HG03432 (cell line): Measurements from ENCODE around the gene CDH24.

Experiments
- ATAC-seq: cut with Tn5 transposase; IDR thresholded peaks from one replicate; pipeline ENCODE4 v1.9.1; 2021; ENCODE audit warnings: mild to moderate bottlenecking, moderate library complexity; ENCODE audit not compliant: unreplicated experiment

The CDH24 gene

DNA sequence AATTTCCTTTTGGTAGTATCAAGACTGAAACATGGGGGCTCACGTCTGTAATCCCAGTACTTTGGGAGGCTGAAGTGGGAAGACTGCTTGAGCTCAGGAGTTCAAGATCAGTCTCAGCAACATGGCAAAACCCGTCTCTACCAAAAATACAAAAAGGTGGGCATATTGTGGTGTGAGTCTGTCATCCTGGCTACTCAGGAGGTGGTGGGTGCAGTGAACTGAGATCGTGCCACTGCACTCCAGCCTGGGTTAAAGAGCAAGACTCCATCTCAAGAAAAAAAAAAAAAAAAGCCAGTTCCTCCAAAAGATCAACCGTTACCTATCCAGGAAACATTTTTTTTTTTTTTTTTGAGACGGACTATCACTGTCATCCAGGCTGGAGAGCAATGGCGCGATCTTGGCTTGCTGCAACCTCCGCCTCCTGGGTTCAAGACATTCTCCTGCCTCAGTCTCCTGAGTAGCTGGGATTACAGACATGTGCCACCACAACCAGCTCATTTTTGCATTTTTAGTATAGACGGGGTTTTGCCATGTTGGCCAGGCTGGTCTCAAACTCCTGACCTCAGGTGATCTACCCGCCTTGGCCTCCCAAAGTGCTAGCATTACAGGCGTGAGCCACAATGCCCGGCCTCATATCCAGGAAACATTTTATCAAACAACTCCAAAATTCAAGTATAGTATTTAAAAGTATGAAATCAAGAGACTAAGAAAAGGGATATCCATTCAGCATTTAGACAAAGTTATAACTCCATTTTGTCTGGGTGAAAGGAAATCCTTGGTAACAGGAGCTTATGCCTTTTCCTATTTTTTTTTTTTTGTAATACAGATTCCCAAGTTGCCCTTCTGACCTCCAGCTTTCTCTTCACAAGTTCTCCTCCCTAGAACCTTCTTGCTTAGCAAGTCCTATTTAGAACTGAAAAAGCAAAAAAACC, 34.2 kb upstream of the CDH24 start:
- ATAC-seq = no peak

DNA sequence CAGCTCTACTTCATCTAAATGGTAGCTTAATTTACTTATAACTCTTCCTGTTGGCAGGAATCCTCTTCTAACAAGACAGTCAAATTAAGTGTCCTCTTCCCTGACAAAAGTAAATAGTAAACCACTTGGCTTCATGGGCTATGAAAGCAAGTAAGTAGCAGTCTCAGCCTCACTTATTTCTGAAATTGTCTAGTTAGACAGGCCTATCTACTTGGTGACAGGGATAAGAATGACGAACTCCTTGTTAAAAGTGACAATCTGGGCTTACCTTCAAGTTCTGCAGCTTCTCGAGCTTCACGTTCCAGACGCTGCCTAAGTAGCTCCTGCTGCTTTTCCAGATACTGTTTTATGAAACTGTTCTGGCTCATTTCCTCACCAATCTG, 32.9 kb upstream of the CDH24 start:
- ATAC-seq = no peak

DNA sequence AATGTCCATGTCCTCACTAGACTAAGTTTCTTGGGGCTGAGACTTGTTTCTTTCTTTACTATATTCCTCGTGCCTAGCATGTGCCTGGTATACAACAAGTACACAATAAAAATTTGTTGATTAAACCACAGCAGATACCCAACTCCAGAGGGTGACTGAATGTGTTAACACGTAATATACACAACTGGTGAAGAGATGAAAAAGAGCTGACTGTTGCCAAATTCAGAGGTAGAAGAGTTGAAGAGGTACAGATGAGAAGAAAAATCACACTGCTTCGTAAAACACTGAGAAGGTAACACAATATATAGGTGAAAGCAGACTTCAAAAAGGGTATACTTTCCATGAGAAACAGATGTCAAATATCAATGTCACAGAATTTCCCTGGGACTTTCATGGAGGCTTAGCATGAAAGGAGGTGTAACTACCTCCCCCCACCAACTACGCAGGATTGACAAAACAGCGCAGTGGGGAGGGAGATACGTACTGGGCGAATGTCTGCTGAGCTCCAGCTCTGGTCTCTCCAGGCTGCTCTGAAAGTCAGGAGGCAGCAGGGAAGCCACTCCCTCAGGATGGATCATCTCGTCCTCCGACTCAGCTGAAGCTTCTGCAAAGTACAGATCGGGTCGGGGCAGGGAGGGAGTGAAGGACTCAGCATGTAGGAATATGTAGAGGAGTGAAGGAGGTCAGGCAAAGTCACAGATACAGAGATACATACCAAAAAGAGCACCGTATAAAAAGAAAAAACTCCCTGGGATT, 32.4 kb upstream of the CDH24 start:
- ATAC-seq = no peak

DNA sequence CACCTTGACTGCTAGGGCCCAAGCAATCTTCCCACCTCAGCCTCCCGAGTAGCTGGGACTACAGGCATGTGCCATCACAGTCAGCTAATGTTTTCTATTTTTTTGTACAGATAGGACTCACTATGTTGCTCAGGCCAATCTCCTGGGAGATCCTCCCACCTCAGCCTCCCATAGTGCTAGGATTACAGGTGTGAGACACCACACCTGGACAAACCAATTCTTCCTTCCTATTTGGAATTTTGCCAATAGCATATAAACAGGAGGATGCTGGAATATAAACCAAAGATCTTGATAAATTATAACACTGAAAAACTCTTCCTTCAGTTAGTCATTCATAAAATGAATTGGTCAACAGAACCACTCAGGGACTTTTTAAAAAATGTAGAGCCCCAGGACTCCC, 29.2 kb upstream of the CDH24 start:
- ATAC-seq = no peak

DNA sequence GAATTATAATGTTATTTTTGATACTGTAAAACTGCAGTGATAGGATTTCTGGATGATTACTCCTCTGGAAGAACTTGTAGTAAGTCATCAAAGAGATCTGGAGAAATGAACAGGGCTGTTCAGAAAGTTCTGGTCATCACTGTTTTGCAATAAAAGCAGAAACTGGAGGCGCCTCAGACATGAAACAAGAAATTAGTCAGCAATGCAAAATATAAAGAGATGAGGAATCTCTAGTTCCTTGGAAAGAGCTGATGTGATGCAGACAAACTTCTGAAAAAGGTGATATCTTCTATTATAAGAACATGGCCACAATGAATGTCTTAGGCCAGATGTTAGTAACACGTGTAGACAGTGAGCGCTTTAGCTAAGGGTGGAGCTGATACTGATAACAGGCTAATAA, 28.1 kb upstream of the CDH24 start:
- no peak for ATAC-seq

DNA sequence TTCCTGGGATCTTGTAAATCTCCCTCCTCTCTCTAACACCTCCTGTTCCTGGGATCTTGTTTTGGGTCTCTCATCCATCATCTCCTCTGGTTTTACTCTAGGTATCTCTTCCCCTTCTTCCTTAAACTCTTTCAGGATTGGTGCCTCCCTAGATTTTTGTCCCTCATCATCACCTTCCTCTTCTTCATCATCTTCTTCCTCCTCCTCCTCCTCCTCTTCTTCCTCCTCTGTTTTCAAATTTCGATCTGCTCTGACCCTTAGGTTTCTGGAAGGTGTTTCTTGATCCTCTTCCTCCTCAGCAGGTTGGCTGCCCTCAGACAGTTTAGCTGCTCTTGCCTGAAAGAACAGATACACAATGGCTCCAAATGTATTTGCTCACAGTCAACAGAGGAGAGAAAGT, 23.2 kb upstream of the CDH24 start:
- no peak for ATAC-seq

DNA sequence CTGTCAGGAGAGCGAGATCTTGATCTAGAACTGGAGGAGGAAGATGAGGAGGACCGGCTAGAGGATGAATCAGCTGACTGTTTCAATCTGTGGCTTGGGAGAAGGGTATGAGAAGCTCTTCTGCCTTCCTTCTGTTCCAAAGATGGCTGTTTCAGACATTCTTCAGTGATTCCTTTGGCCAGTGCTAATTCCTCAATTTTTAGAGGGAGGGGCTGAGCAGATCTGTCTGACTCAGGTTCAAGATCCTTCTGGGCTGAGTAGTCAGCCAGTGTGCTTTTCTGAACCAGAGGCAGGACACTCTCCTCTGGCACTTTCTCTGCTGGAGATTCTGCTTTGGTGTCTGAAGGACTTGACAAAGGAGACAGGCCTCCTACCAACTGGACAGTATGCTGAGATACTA, 22.4 kb upstream of the CDH24 start:
- ATAC-seq = no peak

DNA sequence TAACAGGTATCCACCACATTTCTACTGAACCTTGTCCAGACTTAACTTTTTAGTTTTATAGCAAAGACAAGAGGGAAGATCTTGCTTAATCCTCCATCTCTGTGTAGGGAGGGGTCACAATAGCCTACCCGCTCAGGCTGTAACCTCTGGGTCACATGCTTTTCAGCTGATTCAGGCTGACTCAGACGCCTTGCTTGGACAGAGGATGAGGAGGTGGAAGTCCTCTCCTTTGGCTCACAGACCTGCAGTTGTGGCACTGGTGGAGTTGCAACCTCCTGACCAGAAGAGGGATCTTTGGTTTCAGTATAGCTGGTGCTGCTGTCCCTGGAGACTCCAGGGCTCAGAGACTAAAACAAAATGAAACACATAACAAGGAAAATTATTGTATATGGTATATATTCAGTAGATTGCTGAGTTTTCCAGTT, 21.4 kb upstream of the CDH24 start:
- ATAC-seq = no peak

DNA sequence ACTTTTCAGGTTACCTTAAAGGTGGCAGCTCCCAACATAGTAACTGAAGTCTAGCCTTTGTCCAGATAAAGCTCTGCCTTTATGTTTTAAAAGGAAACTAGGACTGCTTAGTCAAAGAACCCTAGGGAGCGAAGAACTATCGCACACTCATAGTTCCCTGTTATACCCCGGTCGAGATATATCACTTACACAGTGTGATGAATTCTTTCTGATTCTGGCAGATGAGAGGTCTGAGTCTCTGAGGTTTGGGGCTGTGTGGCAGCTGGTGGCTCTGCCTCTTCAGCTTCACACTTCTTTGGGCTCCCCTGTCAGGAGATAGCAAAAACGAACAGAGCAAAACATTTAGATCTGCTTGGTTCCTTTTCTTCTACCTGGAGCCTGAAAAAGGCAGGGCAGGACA, 20.6 kb upstream of the CDH24 start:
- ATAC-seq = no peak

DNA sequence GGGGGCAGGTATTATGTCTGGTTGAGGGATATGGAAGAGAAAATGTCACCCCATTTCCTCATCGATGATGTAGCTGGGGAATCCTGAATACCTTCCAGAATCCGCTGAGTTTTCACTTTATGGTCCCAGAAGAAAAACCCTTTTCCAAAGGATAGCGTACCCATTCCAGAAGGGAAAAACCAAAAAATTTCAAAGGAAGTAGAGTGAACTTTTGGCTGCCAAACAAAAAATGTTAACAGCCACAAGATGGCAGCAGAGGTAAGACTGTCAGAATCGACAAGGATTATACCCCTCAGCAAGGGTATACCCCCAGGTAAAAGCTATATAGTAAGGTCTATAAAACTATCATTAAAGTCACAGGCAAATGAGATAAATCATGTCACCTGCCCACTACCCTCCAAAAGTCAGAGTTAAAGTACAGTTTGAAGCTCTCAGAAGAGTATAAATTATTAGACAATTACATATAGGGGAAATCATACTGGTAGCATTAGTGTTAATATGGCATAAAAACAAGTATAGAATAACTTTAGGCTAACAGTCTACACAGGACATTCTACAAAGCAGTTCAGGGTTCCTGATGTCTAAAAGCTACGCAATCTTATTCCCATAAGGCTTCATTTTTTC, 19.6 kb upstream of the CDH24 start:
- no peak for ATAC-seq

DNA sequence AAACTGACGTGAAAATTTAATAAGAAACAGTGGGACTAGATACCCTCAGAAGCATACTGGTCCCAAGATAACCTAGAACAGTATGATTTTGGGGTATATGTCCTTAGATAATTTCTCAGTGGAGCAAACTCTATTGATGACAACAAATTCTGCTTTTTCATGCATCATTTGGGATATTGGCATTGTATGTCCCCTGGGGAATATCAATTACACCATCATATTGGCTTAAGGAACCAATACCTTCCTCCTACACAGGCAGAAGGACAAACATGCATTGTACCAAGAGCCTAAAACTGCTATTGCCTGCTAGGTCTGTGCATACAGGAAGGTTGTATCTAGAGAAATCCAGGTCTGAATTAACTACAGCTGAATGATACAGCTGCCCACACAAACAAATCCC, 17.6 kb upstream of the CDH24 start:
- ATAC-seq = no peak

DNA sequence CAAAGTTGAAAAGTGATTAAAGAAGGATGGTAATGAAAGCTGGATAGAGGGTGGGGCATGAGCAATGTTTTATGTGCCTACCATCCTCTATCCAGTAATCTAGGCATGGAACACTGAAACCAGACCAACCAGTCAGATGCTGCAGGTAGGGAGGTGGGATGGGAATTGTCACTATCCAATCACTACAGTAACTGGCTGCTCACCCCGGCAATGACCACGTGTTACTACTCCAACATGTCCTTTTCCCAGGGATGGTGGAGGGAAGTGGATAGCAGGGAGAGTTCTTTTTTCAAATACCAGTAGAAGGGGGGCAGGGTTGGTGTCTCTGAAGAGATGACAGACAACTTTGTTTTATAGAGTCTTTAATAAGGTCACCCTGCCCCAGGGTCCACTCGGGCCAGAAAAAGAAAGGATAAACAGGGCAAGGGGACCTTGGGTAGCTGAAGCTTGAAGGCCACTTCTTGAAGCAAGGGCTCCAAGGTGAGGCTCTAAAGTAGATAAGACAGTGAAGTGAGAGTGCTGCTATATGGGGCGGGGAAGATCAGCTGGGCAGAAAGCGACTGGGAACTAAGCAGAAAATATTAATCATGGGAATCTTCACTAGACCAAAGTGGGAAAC, 14.7 kb upstream of the CDH24 start:
- ATAC-seq = no peak

DNA sequence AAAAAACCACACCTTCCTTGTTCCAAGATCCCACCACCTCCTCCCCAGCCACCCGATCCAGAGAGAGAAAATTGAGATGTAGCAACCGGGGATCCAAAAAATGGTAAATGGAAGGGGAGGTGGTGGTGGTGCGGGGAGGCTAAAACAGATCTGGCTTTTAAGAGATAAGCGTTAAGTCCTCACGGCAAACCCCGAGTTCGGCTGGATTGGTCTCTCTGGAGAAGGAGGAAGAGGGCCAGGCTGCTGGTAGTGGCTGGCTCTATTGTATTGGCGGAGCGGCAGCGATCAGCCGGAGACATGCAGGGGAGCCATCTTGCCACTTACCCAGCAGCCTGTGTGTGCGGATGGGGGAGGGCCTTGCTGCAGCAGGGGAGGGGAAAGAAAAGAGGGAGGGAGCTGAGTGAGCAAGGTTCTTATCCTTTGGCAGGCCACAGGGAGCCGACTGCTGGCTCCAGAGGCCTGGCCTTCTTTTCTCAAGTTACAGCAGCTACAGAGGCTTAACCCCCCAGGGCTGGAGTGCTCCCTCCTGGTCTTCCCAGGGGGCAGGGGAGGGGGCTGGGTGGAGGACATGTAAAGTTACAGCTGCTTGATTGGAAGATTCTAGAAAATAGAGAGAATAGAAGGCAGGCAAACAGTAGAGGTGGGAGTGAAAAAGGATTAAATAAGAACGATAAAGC, 14.1 kb upstream of the CDH24 start:
- ATAC-seq = peak; percentile 95

DNA sequence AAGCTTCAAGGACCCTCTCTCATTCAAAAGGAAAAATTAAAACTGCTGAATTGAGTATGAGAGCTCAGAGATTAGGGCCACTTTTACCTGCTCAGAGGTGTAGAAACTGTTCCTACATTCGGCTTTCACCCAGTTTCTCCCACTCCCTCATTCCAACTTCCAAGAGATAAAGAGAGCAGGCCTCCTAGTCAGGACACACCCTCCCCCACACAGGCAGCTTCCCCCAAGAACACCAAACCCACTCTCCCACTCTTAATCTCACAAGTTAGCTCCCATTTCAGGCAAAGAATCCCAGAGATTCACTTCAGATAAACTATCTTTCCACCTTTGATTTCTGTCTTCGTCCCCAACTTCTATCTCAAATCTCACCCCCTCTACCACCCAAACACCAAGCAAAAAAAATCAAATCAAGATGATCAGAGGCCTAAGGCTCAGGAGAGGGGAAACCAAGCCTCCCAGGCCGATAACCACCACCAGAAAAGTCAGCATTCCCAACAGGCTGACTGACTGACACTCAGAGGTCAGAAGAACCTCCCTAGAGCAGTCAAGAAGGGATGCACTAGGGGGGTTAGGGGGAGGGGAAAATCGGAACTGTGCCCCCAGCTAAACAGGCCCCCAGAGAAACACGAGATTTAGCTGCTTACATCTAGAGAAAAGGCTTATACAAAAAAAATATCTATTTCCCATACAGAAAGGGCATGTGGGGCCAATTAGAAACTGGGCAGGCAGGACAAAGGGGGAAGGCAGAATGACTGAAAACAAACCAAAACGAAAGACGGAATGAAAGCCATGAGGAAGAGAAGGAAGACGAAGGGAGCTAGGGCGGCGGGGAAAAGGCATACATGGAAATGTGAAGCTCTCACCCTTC, 13.2 kb upstream of the CDH24 start:
- ATAC-seq = no peak

DNA sequence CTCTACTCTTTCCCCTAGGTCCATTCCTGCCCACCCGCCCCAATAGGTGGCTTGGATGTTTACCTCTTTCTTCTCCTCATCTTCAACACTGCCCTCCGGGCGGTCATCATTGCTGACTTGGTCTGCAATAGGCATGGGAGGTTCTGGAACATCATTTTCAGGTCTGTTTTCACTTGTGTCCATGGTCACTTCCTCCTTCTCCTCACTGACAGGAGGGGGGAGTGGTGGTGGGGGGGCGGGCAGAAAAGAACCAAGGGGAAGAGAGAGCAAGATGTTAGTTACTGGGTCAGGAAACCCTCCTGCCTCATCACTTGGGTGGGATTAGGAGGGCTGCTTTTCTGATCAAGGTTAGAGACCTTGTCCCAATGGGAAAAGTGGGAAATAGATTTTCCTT, 12.1 kb upstream of the CDH24 start:
- ATAC-seq = no peak

DNA sequence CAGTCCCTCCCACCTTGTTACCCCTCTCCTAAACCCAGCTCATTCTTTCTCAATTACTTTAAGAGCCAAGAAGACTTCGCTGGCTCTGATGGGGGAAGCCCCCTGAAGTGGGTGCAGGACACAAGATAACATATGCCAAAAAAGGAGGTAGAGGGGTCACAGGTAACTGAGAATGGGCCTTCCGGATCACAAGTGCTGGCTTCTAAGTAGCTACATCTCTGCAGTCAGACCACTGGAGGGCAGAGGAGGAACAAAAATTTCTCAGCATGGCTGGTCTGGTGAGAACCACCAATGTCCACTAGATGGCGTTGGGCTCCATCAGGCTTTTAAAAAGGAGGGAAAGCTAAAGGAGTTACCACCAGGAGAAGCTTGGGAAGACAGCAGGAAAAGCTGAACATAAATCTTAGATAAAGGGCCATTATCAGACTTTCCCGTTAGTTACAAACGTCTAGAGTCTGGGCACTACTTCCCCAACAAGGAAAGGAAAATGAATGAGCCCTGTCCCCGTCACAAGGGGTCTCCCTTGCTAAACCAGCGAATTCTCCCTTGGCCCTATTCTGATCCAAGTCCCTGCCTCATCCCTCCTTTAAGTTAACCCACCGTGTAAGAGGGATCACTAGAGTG, 11.6 kb upstream of the CDH24 start:
- ATAC-seq = peak; percentile 60

DNA sequence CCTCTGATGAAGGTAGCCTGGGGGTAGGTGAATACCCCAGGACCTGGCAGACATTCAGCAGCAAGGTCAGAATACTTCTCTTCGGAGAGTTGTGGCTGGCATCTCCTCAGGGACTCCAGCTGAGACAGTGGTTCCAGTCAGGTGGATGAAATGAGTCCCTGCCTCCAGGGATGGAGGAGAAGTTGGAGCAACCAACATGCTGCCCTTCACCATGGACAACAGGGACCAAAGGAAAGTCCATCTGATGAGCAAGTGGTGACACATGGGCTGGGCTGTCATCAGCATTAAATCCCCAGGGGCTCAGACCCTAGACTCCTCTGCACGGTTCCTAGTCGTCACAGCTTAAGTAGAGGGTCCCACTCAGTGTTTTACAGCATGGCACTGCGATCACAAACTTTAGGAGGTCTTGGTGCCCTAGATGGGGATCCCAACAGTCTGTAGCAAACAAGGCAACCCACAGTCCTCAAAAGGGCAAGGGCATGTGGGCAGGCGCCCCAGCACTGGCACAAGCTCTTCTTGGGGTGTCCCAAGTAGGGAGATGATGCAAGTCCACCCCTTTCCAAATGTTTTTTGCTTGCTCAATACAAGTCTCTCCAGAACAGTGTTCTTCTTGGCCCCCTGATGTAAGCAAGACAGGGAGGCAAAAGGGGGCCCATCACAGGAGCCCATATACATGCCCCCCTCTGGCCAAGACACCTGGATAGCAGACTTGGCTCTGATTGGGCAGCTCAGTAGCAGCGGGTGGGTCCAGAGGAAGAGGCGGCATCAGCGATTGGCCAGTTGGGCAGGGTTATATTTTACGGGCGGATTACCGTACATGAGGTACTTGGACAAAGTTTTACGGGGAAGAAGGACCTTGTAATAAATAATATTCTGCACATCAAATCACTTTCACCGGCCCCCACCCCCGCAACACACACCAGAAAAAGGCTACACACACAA, 10.8 kb upstream of the CDH24 start:
- ATAC-seq = no peak
